ENCODE measurements around the gene GAS7.

- no peak for TF ChIP-seq POLR2A (IDR thresholded peaks at IDR 0.05)
- no peak for TF ChIP-seq CTCF (IDR thresholded peaks at IDR 0.05)
Observed at GRCh38 chr17:10127819-10128425, 70.5 kb downstream of the GAS7 start.
